NCI-H2227 (cell line): ENCODE results near the gene ENPP6.
A peak's percentile ranks its signal among the peaks of the same experiment; 100 is the strongest.
"Not testable (repeated sequence)": the region's sequence is repeated elsewhere in the genome, so short reads cannot be mapped to it uniquely, and the experiment has no call there.

Experiments used
- DNase-seq: peaks from one replicate; lab custom pipeline; 2025; ENCODE audit not compliant: unreplicated experiment; lab: John Stamatoyannopoulos, UW

The ENPP6 gene

DNA sequence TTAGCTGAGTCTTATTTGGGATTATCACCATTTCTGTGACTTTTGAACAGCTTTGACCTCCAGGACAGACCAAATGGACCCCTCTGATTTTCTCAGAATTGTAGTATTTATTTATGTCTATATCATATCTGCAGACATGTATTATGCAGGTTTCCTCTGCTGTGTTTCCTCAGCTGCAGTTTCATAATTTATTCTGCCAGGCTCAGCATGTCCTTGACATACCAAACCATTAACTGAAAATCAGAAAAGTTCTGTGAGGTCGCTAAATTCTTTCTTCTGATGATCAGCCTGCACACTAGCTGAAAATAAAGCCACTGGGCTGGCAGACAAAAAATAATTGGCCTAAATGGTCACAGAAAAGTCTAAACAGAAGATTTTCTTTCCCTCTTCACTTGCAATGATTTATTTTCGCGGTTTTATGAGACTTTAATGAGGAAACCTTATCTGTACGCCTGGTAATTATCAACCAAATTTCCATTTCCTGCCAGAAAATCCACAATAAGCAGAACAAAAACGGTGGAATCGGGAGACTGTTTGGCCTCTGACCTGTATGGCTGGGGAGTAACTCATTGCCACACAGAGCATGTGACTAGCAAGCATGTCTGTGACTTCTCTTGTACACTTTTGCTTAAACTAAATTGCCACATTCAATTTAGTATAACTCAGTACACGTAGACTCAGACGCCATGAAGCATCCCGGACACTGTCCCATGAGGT lies 150.9 kb downstream of the ENPP6 start:
- DNase-seq, result no peak

DNA sequence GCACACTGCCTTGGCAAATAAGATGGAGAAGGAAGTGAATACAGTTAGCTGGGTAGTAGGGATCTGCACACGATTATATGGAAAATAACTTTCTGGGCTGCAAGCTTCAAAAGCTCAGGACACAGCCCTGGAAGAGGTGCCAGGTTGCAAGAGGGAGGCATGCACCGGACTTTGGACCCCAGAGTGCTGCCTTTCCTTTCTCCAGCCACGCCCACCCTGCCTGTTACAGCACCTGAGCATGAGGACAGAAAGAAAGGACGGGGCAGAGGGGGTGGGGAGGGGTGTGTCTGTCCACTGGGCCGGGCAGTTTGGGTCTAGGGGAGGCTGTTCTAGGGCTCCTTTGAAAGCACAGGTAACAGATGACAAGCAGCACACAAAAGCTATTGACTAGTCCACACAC lies 152.8 kb downstream of the ENPP6 start:
- DNase-seq, result no peak

DNA sequence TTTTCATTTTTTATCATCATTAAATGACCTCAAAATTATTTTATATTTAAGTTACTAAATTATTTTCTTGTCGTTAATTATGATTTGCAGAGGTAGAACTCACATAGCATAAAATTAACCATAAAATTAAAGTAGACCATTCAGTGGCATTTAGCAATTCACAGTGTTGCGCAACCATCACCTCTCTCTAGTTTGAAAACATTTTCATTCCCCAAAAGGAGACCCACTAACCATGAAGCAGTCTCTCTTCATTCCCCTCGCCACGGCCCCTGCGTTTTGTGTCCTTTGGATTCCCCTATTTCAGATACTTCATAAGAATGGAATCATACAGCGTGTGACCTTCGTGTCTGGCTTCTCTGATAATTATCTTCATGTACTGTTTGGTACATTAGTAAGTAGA lies 154.9 kb downstream of the ENPP6 start:
- DNase-seq, result no peak

- no peak for DNase-seq
Observed at GRCh38 chr4:184061582-184061981, 156.1 kb downstream of the ENPP6 start.

- no peak for DNase-seq
Observed at GRCh38 chr4:184059099-184059498, 158.6 kb downstream of the ENPP6 start.

GRCh38 chr4:184058026-184058425 lies 159.6 kb downstream of the ENPP6 start:
- DNase-seq, result no peak

GRCh38 chr4:184056877-184057276 lies 160.8 kb downstream of the ENPP6 start:
- DNase-seq, result no peak

DNA sequence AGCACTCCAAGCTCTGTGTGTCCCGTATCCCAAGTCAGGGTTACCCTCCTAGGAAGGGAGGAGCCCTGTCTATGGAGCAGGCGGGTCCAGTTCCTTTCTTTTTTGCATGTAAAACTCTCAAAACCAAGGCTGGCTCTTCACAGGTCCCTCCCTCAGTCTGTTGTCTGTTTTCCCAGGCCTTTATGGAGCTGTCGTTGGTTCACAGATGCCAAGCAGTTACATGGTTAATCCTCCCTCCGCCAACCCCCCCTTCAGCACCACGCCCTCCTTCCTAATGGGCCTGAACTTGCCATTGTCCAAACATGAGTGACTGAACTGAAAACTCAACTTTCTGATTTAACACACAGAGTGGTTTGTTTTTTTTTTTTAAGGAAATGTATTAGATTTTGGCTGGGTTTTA lies 164.2 kb downstream of the ENPP6 start:
- DNase-seq, result no peak

- DNase-seq, result no peak
Observed at GRCh38 chr4:184052616-184053015, 165.1 kb downstream of the ENPP6 start.

- not testable (repeated sequence) for DNase-seq
Observed at GRCh38 chr4:184051262-184051661, 166.4 kb downstream of the ENPP6 start.

DNA sequence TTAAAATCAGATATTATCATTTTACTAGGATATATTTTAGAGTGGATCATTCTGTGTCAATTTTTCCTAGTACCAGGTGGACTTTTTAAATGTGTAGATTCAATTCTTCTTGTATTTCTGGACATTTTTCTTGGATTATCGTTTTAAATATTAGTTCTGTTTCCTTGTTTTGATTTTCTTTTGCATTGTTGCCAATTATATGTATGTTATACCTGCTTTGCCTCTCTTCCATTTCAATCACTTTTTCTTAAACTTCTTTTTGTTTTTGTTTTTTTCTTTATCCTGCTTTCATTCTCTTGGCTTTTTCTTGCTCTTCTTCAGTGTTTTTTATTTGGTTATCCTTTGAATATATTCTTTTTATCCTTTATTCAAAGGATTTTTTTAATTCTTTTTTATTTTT lies 171.5 kb downstream of the ENPP6 start:
- DNase-seq, result no peak

DNA sequence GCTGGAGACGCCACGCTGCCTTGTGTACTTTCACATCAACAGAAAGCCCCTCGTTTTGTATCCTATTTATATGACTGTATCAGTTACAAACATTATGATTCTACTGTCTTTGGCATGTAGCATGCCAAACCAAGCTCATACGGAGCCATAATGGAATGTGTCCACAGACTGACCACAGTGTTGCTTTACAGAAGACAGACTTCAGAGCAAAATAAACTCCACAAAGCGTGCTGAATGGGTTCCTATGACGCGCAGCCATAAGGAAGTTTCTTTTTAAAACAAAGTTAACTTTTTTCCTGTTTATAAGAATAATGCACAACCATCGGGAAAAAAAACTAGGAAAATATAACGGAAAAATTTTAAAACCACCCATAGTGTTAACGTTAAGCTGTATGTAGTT lies 176.5 kb downstream of the ENPP6 start:
- DNase-seq, result no peak

DNA sequence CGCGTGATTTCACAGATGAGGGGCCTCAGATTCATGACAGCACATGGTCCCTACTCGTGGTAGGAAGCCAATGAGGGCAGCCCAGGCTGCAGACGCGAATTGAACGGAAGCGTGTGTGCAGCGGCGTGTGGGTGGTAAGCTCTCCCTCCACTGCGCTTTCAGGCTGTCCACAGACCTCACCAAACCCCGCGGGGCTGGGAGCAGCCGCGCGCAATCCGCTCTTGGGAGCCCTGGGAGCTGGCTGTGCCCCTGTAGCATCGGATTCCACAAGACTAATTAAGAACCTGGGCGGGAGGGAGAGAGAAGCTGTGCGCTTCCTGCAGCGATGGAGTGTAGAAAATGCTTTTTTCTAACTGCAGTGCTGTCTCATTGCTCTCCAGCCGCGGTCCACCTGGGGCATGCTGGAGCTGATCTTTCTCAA lies 177.7 kb downstream of the ENPP6 start:
- peak; percentile 11 for DNase-seq
